PFSK-1 (cell line): ENCODE results near the gene AUTS2.

ENCODE experiments used
- FOXP2 ChIP-seq: optimal IDR thresholded peaks from 2 replicates; pipeline ENCODE3; 2011; ENCODE audit warnings: borderline replicate concordance, control low read depth, inconsistent platforms; ENCODE audit not compliant: insufficient read depth; ENCODE audit errors: extremely low read length, extremely low read depth
- POLR2AphosphoS5 ChIP-seq: IDR thresholded peaks from 2 replicates; pipeline ENCODE4 v1.6.1; 2012; ENCODE audit warnings: low read depth, mild to moderate bottlenecking, control low read depth, low read length, moderate library complexity
- SIN3A ChIP-seq: IDR thresholded peaks from 2 replicates; pipeline ENCODE4 v1.6.1; 2012; ENCODE audit warnings: mild to moderate bottlenecking, low read length, moderate library complexity, borderline replicate concordance; ENCODE audit not compliant: insufficient read depth
- TAF1 ChIP-seq: IDR thresholded peaks from 2 replicates; pipeline ENCODE4 v1.6.1; 2012; ENCODE audit warnings: low read length, control low read depth, borderline replicate concordance; ENCODE audit not compliant: insufficient read depth
- TF ChIP-seq, protein P1 (sequence below), 2 experiments: IDR thresholded peaks; 2 replicates each; pipeline versions ENCODE4 v1.6.1 to v1.8.0; 2011 to 2012; ENCODE audit warnings: low read depth in 2 of 2, low read length in 2 of 2, control low read depth in 1 of 2, inconsistent platforms in 1 of 2, mild to moderate bottlenecking in 1 of 2, moderate library complexity in 1 of 2; ENCODE audit not compliant: insufficient read depth in 1 of 2

GRCh38 chr7:69981646-69982045, 383.4 kb downstream of the AUTS2 start:
- TF ChIP-seq FOXP2: no peak
- no peak for TF ChIP-seq POLR2AphosphoS5
- TF ChIP-seq TAF1: no peak
- no peak for TF ChIP-seq SIN3A
- TF ChIP-seq, protein P1, sequence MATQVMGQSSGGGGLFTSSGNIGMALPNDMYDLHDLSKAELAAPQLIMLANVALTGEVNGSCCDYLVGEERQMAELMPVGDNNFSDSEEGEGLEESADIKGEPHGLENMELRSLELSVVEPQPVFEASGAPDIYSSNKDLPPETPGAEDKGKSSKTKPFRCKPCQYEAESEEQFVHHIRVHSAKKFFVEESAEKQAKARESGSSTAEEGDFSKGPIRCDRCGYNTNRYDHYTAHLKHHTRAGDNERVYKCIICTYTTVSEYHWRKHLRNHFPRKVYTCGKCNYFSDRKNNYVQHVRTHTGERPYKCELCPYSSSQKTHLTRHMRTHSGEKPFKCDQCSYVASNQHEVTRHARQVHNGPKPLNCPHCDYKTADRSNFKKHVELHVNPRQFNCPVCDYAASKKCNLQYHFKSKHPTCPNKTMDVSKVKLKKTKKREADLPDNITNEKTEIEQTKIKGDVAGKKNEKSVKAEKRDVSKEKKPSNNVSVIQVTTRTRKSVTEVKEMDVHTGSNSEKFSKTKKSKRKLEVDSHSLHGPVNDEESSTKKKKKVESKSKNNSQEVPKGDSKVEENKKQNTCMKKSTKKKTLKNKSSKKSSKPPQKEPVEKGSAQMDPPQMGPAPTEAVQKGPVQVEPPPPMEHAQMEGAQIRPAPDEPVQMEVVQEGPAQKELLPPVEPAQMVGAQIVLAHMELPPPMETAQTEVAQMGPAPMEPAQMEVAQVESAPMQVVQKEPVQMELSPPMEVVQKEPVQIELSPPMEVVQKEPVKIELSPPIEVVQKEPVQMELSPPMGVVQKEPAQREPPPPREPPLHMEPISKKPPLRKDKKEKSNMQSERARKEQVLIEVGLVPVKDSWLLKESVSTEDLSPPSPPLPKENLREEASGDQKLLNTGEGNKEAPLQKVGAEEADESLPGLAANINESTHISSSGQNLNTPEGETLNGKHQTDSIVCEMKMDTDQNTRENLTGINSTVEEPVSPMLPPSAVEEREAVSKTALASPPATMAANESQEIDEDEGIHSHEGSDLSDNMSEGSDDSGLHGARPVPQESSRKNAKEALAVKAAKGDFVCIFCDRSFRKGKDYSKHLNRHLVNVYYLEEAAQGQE (IDR thresholded peaks at IDR 0.05; ENCODE audit: insufficient read depth in 1 of 2, low read depth in 2 of 2, low read length in 2 of 2): no peak
